GM18873 (cell line): ENCODE results near the gene ELOA2.
"Not testable (repeated sequence)": the region's sequence is repeated elsewhere in the genome, so short reads cannot be mapped to it uniquely, and the experiment has no call there.

Experiments
- ATAC-seq: cut with Tn5 transposase; IDR thresholded peaks from one replicate; pipeline ENCODE4 v1.9.1; 2021; ENCODE audit warnings: mild to moderate bottlenecking, moderate library complexity, moderate number of reproducible peaks; ENCODE audit not compliant: unreplicated experiment, low FRiP score

Gene ELOA2

GRCh38 chr18:47035156-47035671, at the start of gene ELOA2:
Gene ELOA2 (minus strand): TSS chr18:47035621. CDS start chr18:47035264, 357 bp downstream.
- no peak for ATAC-seq

- ATAC-seq: no peak
Observed at GRCh38 chr18:47081578-47081977, 46.2 kb upstream of the ELOA2 start.

- no peak for ATAC-seq
Observed at GRCh38 chr18:47080872-47081271, 45.5 kb upstream of the ELOA2 start.

- ATAC-seq: no peak
Observed at GRCh38 chr18:47077111-47077510, 41.7 kb upstream of the ELOA2 start.

GRCh38 chr18:47075098-47075883, 39.9 kb upstream of the ELOA2 start:
- no peak for ATAC-seq

- no peak for ATAC-seq
Observed at GRCh38 chr18:47067648-47068047, 32.2 kb upstream of the ELOA2 start.

- ATAC-seq: no peak
Observed at GRCh38 chr18:47063096-47063495, 27.7 kb upstream of the ELOA2 start.

- ATAC-seq: no peak
Observed at GRCh38 chr18:47062471-47062870, 27.1 kb upstream of the ELOA2 start.

- no peak for ATAC-seq
Observed at GRCh38 chr18:47054369-47054768, 18.9 kb upstream of the ELOA2 start.

GRCh38 chr18:47050468-47050867, 15.0 kb upstream of the ELOA2 start:
- no peak for ATAC-seq

GRCh38 chr18:47040982-47041381, 5.6 kb upstream of the ELOA2 start:
- ATAC-seq: no peak

GRCh38 chr18:47036927-47037578, 1.6 kb upstream of the ELOA2 start:
- ATAC-seq: no peak

GRCh38 chr18:47036298-47036874, 965 bp upstream of the ELOA2 start:
- no peak for ATAC-seq

- not testable (repeated sequence) for ATAC-seq
Observed at GRCh38 chr18:47034591-47034990, 830 bp downstream of the ELOA2 start.

GRCh38 chr18:47032945-47033344, 2.5 kb downstream of the ELOA2 start:
- ATAC-seq: no peak

- not testable (repeated sequence) for ATAC-seq
Observed at GRCh38 chr18:47030887-47031286, 4.5 kb downstream of the ELOA2 start.

- ATAC-seq: not testable (repeated sequence)
Observed at GRCh38 chr18:47029684-47030353, 5.6 kb downstream of the ELOA2 start.

- ATAC-seq: not testable (repeated sequence)
Observed at GRCh38 chr18:47028738-47029137, 6.7 kb downstream of the ELOA2 start.

- not testable (repeated sequence) for ATAC-seq
Observed at GRCh38 chr18:47025557-47026174, 9.8 kb downstream of the ELOA2 start.

- ATAC-seq: not testable (repeated sequence)
Observed at GRCh38 chr18:47023769-47024465, 11.5 kb downstream of the ELOA2 start.
